Measurements from ENCODE around the gene XPO4. TPM values are rescaled to one million over a fixed set of nuclear protein-coding genes. Genes with fewer than 3 reads are reported as not detected.

The XPO4 gene
- total and polyA plus RNA-seq, 2 of the 13 experiments (the other 11 are each of a cell fraction or from before 2014, with no cell fraction given): 8.4 to 24.8 TPM

- Histone ChIP-seq H3K4me2 (ENCODE audit: low read depth, low read length) (no peak overlapping the region), H3K4me3 (replicated peaks in 1 of 3; ENCODE audit: insufficient read depth in 1 of 3, low read depth in 2 of 3, low read length in 3 of 3) (no peak overlapping the region), H3K36me3 (replicated peaks in 1 of 2; ENCODE audit: control insufficient read depth in 1 of 2, insufficient read depth in 2 of 2, low read length in 2 of 2) (no peaks in the 10 kb centered on the region), H3K4me1 (ENCODE audit: insufficient read depth, low read length) (peaks cover 19% of the 10 kb centered on the region), H3K27ac (ENCODE audit: extremely low read length, insufficient read depth, low read length) (no peak overlapping the region), H3K9ac (ENCODE audit: insufficient read depth, low read depth, low read length) (no peak overlapping the region), H4K20me1 (ENCODE audit: insufficient read depth, low read length) (peaks cover 8% of the 10 kb centered on the region), H3K79me2 (ENCODE audit: insufficient read depth, low read length) (peaks cover 93% of the 10 kb centered on the region), H3K9me3 (ENCODE audit: low read length) (no peaks in the 10 kb centered on the region), H3K27me3 (ENCODE audit: control insufficient read depth in 1 of 2, insufficient read depth in 2 of 2, low read length in 2 of 2) (no peaks in the 10 kb centered on the region), H2AFZ (ENCODE audit: low read length) (no peak overlapping the region)
- in situ Hi-C loops (cut with HindIII; ENCODE audit: extremely low pct_ligation_motif_present, low pct_unique_long_range_greater_than_20kb): no loop called here
- ChIA-PET CTCF (ENCODE audit: low intra/inter-chr PET ratio, low total read pairs) (interaction anchor here (1.6 kb wide), 1 partner anchor 45 kb away, joined by 5 read pairs; no protein-coding TSS in a partner anchor), POLR2A (no interaction called here)
- FAIRE-seq: no peak
- DNase-seq (ENCODE audit: low spot score): no peak
- WGBS (ENCODE audit: low lambda C conversion rate): 100% methylated on average over 3 of the region's 3 CpGs
- no peak for TF ChIP-seq ZNF619 (CRISPR knock-in tag; IDR thresholded peaks at IDR 0.05)
- no peak for TF ChIP-seq ZNF792 (CRISPR knock-in tag; IDR thresholded peaks at IDR 0.05)
- TF ChIP-seq SNRNP70 (IDR thresholded peaks at IDR 0.05; ENCODE audit: low read depth, low read length): no peak
- no peak for TF ChIP-seq ZNF264 (CRISPR knock-in tag; IDR thresholded peaks at IDR 0.05)
- TF ChIP-seq ERF (CRISPR knock-in tag; IDR thresholded peaks at IDR 0.05): no peak
- no peak for TF ChIP-seq ZNF143 (CRISPR knock-in tag; IDR thresholded peaks at IDR 0.05)
- no peak for TF ChIP-seq ZBTB20 (CRISPR knock-in tag; IDR thresholded peaks at IDR 0.05; ENCODE audit: borderline replicate concordance, low read depth)
- TF ChIP-seq ZNF703 (CRISPR knock-in tag; IDR thresholded peaks at IDR 0.05; ENCODE audit: borderline replicate concordance): no peak
- no peak for TF ChIP-seq RNF219 (CRISPR knock-in tag; IDR thresholded peaks at IDR 0.05)
- ATAC-seq: no peak
- BruUV-seq (replicated peaks): no TSS peak
- intact Hi-C loops (cut with micrococcal nuclease; ENCODE audit: unreplicated experiment): no loop called here
Observed at GRCh38 chr13:20873348-20873747, 29.2 kb downstream of the XPO4 start.

All from HepG2 (cell line).